Measurements from ENCODE around the gene APBB1IP.

DNA sequence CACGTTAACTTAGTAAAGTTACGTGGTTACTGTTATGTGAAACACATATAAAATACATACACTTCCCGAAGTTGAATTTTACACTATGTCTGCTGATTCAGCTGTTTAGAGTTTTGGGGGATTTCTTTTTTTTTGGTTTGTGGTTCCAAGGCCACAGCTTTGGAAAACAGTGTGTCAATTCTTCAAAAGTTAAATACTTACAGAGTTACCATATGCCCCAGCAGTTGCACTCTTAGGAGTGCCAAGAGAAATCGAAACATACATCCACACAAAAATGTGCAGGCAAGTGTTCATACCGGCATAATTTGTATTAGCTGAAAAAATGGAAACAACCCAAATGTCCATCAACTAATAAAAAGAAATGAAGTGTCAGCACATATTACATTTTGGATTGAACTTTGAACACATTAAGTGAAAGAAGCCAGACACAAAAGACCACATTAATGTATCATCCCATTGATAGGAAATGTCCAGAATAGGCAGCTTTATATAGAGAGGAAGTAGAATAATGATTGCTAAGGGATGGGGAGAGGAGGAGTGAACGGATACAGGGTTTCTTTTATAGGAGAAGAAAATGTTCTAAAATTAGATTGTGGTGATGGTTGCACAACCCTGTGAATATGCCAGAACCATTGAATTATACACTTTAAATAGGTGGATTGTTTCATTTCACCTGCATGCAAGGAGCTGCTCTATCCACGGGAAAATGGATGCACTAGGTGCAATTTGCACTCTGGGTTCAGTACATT is 17.6 kb downstream of the APBB1IP start:
- no peak for TF ChIP-seq EZH2 (IDR thresholded peaks at IDR 0.05; ENCODE audit: low read depth, low read length, severe bottlenecking)
- TF ChIP-seq TAF1 (IDR thresholded peaks at IDR 0.05; ENCODE audit: low read depth, low read length) = no peak
- TF ChIP-seq TCF12 (IDR thresholded peaks at IDR 0.05; ENCODE audit: low read depth, low read length) = no peak
- no peak for TF ChIP-seq YY1 (IDR thresholded peaks at IDR 0.05; ENCODE audit: low read depth, low read length)
- no peak for TF ChIP-seq BCL11A (IDR thresholded peaks at IDR 0.05; ENCODE audit: low read depth in 2 of 2, low read length in 2 of 2)
- TF ChIP-seq, protein P1, sequence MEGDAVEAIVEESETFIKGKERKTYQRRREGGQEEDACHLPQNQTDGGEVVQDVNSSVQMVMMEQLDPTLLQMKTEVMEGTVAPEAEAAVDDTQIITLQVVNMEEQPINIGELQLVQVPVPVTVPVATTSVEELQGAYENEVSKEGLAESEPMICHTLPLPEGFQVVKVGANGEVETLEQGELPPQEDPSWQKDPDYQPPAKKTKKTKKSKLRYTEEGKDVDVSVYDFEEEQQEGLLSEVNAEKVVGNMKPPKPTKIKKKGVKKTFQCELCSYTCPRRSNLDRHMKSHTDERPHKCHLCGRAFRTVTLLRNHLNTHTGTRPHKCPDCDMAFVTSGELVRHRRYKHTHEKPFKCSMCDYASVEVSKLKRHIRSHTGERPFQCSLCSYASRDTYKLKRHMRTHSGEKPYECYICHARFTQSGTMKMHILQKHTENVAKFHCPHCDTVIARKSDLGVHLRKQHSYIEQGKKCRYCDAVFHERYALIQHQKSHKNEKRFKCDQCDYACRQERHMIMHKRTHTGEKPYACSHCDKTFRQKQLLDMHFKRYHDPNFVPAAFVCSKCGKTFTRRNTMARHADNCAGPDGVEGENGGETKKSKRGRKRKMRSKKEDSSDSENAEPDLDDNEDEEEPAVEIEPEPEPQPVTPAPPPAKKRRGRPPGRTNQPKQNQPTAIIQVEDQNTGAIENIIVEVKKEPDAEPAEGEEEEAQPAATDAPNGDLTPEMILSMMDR (IDR thresholded peaks at IDR 0.05; ENCODE audit: control extremely low read depth in 1 of 3, insufficient read depth in 1 of 3, low read depth in 1 of 3, low read length in 3 of 3) = no peak
- no peak for TF ChIP-seq EGR1 (IDR thresholded peaks at IDR 0.05; ENCODE audit: borderline replicate concordance, low read depth, low read length)
- no peak for TF ChIP-seq SP4 (IDR thresholded peaks at IDR 0.05; ENCODE audit: low read length)
- TF ChIP-seq RAD21 (IDR thresholded peaks at IDR 0.05 in 1 of 2, conservative IDR thresholded peaks at IDR 0.05 in 1 of 2; ENCODE audit: low read depth in 2 of 2, low read length in 2 of 2) = no peak
- TF ChIP-seq, protein P2, sequence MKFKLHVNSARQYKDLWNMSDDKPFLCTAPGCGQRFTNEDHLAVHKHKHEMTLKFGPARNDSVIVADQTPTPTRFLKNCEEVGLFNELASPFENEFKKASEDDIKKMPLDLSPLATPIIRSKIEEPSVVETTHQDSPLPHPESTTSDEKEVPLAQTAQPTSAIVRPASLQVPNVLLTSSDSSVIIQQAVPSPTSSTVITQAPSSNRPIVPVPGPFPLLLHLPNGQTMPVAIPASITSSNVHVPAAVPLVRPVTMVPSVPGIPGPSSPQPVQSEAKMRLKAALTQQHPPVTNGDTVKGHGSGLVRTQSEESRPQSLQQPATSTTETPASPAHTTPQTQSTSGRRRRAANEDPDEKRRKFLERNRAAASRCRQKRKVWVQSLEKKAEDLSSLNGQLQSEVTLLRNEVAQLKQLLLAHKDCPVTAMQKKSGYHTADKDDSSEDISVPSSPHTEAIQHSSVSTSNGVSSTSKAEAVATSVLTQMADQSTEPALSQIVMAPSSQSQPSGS (IDR thresholded peaks at IDR 0.05; ENCODE audit: low read length) = no peak
- TF ChIP-seq SP1 (IDR thresholded peaks at IDR 0.05; ENCODE audit: low read depth, low read length) = no peak
- TF ChIP-seq, protein P3, sequence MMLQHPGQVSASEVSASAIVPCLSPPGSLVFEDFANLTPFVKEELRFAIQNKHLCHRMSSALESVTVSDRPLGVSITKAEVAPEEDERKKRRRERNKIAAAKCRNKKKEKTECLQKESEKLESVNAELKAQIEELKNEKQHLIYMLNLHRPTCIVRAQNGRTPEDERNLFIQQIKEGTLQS (IDR thresholded peaks at IDR 0.05; ENCODE audit: insufficient read depth, low read depth, low read length) = no peak
- no peak for TF ChIP-seq POLR2A (IDR thresholded peaks at IDR 0.05; ENCODE audit: control extremely low read depth in 1 of 2, low read depth in 2 of 2, low read length in 2 of 2)

Data from H1 (cell line).